ENCODE measurements around the gene CLDN20. TPM values are rescaled to one million over a fixed set of nuclear protein-coding genes. Genes with fewer than 3 reads are reported as not detected.

Gene CLDN20
- total RNA-seq, 2 experiments from 2014 or later: not detected

DNA sequence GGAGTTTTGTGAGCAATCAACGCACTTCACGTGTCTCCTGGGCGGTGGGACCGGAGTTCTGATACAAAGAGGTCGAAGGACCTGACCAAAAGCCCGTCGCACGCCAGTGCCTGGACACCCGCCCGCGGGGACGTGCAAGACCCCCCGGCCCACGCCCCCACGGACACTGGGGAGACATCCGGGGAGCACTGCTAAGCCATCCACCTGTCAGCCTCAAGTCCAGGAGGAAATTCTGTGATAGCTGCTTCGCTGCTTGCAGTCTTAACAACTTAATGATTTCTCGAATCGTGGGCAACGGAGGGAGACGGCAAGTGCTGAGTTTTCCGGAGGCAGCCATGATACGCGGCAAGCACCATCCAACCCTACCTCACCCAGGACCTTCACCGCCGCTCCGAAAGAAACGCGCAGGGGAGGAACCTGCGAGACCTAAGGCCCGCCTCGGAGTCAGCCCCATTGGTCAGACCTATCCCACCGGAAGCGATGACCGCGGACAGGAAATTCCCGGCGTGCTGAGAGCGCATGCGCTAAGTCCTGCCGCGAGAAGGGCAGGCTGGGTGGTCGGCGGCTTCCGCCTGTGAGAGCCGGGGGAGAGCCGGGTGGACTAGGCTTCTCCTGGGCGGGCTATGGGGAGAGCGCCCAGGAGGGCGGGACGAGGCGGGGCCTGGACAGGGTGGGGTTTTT, 50.4 kb downstream of the CLDN20 start, which contains the start of gene TFB1M:
Gene TFB1M (minus strand): TSS at position 393 of the 681 bp plus-strand sequence. CDS start 56 bp downstream, at position 337.
- ChIA-PET CTCF (interaction anchor here (0.7 to 4.1 kb wide), 7 partner anchors 15 to 1804 kb away, joined by 3 to 38 read pairs (median 5); no protein-coding TSS in a partner anchor), POLR2A (interaction anchor here (0.7 to 1.3 kb wide), 4 partner anchors 11 to 136 kb away, joined by 3 to 5 read pairs (median 4); no protein-coding TSS in a partner anchor)
- intact Hi-C loops (cut with micrococcal nuclease): loop anchor here (5.0 kb wide), 1 partner anchor 142 kb away; no protein-coding TSS in a partner anchor
- DNase-seq: peak; percentile 99
- TF ChIP-seq, protein P1, sequence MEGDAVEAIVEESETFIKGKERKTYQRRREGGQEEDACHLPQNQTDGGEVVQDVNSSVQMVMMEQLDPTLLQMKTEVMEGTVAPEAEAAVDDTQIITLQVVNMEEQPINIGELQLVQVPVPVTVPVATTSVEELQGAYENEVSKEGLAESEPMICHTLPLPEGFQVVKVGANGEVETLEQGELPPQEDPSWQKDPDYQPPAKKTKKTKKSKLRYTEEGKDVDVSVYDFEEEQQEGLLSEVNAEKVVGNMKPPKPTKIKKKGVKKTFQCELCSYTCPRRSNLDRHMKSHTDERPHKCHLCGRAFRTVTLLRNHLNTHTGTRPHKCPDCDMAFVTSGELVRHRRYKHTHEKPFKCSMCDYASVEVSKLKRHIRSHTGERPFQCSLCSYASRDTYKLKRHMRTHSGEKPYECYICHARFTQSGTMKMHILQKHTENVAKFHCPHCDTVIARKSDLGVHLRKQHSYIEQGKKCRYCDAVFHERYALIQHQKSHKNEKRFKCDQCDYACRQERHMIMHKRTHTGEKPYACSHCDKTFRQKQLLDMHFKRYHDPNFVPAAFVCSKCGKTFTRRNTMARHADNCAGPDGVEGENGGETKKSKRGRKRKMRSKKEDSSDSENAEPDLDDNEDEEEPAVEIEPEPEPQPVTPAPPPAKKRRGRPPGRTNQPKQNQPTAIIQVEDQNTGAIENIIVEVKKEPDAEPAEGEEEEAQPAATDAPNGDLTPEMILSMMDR (IDR thresholded peaks at IDR 0.05): no peak
- H3K27me3 Mint-ChIP-seq: no peaks in the 10 kb centered on the region
- peak within 1 kb of the TSS; percentile 99 for H3K27ac Mint-ChIP-seq
- H3K4me1 Mint-ChIP-seq (ENCODE audit: low read depth): peaks cover 38% of the 10 kb centered on the region
- H3K4me3 Mint-ChIP-seq: peak within 1 kb of the TSS; percentile 98
- peak; percentile 96 for ATAC-seq
- H3K36me3 Mint-ChIP-seq (ENCODE audit: low read depth): peaks cover 29% of the 10 kb centered on the region
- no peaks in the 10 kb centered on the region for H3K9me3 Mint-ChIP-seq

DNA sequence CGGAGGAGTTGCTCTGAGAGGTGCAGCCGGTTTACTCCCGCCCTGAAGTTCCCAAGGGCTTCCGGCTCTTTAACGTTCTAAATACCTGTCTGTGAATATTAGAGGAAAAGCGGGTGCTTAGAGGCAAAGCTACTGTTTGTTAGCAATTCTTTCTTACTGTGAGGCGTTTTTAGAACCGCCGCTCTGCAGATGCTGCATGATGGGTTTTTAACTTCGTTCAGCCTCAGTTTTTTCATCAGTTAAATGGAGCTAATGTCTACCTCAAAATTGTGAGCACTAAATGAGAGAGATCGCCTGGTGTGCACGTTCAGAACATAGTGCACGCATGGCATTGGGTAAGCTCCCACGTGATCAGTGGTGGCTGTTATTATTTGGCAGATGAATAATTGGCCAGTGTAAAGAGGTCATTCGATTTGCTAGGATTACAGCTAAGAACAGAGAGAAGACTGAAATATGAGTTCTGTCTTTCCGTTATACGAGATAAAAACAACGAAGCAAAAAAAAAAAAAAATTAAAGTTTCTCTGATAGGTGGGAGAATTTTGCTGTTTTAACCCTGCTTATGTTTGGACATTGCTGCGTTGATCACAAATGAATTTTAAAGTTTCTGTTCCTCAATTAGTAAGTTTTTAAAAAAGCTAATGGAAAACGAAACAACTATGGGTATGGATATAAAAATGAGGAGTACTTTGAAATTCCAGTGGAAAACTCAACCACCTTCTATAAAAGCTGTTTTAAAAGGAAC, 51.1 kb downstream of the CLDN20 start:
- DNase-seq: peak; percentile 87
- peaks cover 26% of the 10 kb centered on the region for H3K36me3 Mint-ChIP-seq (ENCODE audit: low read depth)

DNA sequence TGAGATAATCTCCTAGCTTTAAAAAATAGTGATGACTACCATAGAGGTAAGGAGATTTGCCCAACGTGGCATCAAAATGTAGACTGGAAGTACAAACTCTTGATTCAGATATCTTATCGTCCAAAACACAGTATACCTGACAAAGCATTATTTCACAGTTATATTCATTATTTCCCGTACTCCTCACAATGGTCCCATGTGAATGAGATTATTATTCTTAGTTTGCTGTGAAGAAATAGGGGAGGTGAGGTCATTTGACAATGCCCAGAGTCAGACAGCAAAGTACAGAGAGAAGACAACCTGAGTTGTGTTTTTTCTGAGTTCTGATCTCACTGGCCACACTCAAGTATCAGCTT, 51.7 kb downstream of the CLDN20 start:
- H3K4me1 Mint-ChIP-seq (ENCODE audit: low read depth): peaks cover 34% of the 10 kb centered on the region
- peak overlapping the region; percentile 99 for H3K27ac Mint-ChIP-seq
- TF ChIP-seq, protein P1 (IDR thresholded peaks at IDR 0.05): no peak
- ATAC-seq (no peak), DNase-seq (no peak)
- H3K27me3 Mint-ChIP-seq: no peaks in the 10 kb centered on the region
- ChIA-PET CTCF (interaction anchor here (0.8 to 4.1 kb wide), 12 partner anchors 14 to 334 kb away, joined by 3 to 38 read pairs (median 3); no protein-coding TSS in a partner anchor), POLR2A (interaction anchor here (0.6 to 0.8 kb wide), 3 partner anchors 90 to 144 kb away, joined by 3 to 4 read pairs (median 3); no protein-coding TSS in a partner anchor)
- no peaks in the 10 kb centered on the region for H3K9me3 Mint-ChIP-seq
- intact Hi-C loops (cut with micrococcal nuclease): no loop called here
- H3K4me3 Mint-ChIP-seq: peak overlapping the region; percentile 98
- H3K36me3 Mint-ChIP-seq (ENCODE audit: low read depth): peaks cover 22% of the 10 kb centered on the region

More for the DNA sequence above, 51.1 kb downstream of the CLDN20 start:
- ATAC-seq: peak; percentile 56
- Mint-ChIP-seq H3K4me1 (ENCODE audit: low read depth) (peaks cover 38% of the 10 kb centered on the region), H3K9me3 (no peaks in the 10 kb centered on the region), H3K27me3 (no peaks in the 10 kb centered on the region), H3K4me3 (peak overlapping the region; percentile 98), H3K27ac (peak overlapping the region; percentile 99)
- POLR2A ChIA-PET: interaction anchor here (0.6 to 1.3 kb wide), 4 partner anchors 90 to 143 kb away, joined by 3 to 4 read pairs (median 3); no protein-coding TSS in a partner anchor
- CTCF ChIA-PET: interaction anchor here (0.8 to 4.1 kb wide), 11 partner anchors 14 to 334 kb away, joined by 3 to 38 read pairs (median 3); no protein-coding TSS in a partner anchor
- TF ChIP-seq, protein P1 (IDR thresholded peaks at IDR 0.05): no peak
- intact Hi-C loops (cut with micrococcal nuclease): loop anchor here (5.0 kb wide), 1 partner anchor 143 kb away; no protein-coding TSS in a partner anchor

DNA sequence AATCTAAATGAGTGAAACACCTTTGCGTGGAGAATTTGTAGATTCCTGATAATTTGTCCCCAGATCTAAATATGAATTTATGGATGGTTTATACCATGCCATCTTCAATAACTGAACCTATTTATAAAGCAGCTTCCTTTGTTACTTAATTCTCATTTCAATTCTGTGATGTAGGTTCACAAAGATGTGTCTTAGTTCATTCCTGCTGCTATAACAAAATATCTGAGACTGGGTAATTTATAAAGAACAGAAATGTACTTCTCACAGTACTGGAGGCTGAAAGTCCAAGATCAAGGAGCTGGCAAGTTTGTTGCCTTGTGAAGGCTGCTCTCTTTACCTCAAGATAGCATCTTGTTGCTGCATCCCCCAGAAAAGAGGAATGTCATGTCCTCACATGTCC, 52.6 kb downstream of the CLDN20 start:
- TF ChIP-seq, protein P1 (IDR thresholded peaks at IDR 0.05): no peak
- CTCF ChIA-PET: interaction anchor here (0.7 to 4.1 kb wide), 12 partner anchors 13 to 392 kb away, joined by 3 to 38 read pairs (median 4); no protein-coding TSS in a partner anchor
- Mint-ChIP-seq H3K27ac (no peak overlapping the region), H3K9me3 (no peaks in the 10 kb centered on the region), H3K4me3 (no peak overlapping the region), H3K36me3 (ENCODE audit: low read depth) (peaks cover 15% of the 10 kb centered on the region), H3K27me3 (no peaks in the 10 kb centered on the region), H3K4me1 (ENCODE audit: low read depth) (peaks cover 29% of the 10 kb centered on the region)
- DNase-seq: no peak
- no peak for ATAC-seq
- intact Hi-C loops (cut with micrococcal nuclease): no loop called here
- POLR2A ChIA-PET: interaction anchor here (0.8 to 1.0 kb wide), 3 partner anchors 10 to 103 kb away, joined by 3 to 4 read pairs (median 4); no protein-coding TSS in a partner anchor
